NCI-H2029 (cell line): Measurements from ENCODE around the gene NUB1.
"Not testable (repeated sequence)": the region's sequence is repeated elsewhere in the genome, so short reads cannot be mapped to it uniquely, and the experiment has no call there.

Experiments
- DNase-seq: peaks from one replicate; lab custom pipeline; 2025; lab: John Stamatoyannopoulos, UW

The NUB1 gene, protein sequence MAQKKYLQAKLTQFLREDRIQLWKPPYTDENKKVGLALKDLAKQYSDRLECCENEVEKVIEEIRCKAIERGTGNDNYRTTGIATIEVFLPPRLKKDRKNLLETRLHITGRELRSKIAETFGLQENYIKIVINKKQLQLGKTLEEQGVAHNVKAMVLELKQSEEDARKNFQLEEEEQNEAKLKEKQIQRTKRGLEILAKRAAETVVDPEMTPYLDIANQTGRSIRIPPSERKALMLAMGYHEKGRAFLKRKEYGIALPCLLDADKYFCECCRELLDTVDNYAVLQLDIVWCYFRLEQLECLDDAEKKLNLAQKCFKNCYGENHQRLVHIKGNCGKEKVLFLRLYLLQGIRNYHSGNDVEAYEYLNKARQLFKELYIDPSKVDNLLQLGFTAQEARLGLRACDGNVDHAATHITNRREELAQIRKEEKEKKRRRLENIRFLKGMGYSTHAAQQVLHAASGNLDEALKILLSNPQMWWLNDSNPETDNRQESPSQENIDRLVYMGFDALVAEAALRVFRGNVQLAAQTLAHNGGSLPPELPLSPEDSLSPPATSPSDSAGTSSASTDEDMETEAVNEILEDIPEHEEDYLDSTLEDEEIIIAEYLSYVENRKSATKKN

GRCh38 chr7:151341357-151342101, at the start of gene NUB1:
Gene NUB1, plus strand, starts transcription at chr7:151341812. Its CDS starts 3,538 bp downstream, at chr7:151345350.
- peak; percentile 78 for DNase-seq

GRCh38 chr7:151292850-151293249, 48.8 kb upstream of the NUB1 start:
- no peak for DNase-seq

DNA sequence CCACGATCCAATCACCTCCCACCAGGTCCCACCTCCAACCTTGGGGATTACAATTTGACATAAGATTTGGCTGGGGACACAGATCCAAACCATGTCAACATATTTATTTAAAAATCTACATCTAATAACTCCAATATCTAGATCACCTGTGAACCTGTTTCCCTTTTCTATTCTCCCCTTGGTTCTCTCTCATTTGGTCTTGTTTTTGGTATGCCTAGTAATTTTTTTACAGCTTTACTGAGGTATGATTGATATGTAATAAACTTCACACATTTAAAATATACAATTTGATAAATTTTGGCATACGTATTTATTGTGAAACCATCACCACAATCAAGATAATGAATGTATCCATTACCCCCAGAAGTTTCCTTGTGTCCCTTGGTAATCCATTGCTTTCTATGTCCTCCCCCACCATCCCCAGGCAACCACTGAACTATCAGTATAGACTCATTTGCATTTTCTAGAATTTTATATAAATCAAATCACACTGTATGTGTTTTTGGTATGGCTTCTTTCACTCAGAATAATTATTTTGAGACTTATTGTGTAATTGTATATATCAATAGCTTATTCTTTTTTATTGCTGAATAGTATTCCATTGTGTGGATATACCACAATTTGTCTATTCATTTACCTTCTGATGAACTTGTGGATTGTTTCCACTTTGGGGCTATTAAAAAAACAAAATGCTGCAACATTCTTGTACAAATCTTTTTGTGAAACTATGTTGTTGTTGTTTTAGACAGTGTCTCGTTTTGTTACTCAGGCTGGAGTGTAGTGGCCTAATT, 45.2 kb upstream of the NUB1 start:
- DNase-seq, result no peak

DNA sequence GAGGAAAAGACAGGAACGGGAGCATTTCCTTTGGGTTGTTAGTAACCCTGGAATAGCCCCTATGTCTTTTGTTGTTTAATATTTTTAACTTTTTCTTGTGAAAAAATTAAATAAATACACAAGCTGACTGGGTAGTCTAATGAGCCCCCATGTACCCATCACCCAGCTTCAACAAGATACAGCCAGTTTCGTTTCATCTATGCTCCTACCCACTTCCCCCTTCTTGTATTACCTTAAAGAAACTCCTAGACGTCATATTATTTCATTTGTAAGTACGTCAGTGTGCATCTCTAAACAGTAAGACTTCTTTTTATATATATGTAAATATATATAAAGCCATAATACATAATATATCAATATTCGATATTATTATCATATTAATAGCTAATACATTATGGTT, 42.8 kb upstream of the NUB1 start:
- DNase-seq, result no peak

- DNase-seq, result no peak
Observed at GRCh38 chr7:151299530-151299929, 42.1 kb upstream of the NUB1 start.

DNA sequence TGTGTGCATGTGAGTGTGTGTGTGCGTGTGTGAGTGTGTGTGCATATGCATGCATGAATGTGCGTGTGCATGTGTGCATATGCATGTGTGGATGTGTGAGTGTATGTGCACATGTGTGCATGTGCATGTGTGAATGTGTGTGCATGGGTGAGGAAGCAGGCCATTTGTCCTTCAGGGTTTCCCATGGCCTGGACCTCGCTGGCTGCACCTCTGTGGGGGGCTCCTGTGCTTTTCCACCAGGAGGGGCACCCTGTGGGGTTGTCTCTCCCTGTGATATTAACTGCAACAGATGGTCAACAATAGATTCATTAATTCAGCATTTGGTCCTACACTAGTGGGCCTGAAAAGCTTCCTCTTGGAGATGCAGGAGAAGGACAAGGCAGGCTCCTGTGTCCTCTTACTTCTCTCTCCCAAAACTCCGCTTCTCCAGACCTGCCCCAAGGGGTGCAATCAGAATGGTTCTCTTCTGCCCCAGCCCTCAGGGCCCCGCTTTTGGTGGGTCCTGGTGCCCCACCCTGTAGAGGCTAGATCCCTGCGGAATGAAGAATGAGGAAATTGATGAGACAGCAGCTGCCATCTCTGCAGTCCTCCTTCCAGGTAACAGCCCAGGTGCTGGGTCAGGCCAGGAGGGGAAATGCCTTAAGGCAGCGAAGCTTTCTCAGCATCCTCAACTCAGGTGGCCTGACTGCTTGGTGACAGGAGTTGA, 41.5 kb upstream of the NUB1 start:
- no peak for DNase-seq

DNA sequence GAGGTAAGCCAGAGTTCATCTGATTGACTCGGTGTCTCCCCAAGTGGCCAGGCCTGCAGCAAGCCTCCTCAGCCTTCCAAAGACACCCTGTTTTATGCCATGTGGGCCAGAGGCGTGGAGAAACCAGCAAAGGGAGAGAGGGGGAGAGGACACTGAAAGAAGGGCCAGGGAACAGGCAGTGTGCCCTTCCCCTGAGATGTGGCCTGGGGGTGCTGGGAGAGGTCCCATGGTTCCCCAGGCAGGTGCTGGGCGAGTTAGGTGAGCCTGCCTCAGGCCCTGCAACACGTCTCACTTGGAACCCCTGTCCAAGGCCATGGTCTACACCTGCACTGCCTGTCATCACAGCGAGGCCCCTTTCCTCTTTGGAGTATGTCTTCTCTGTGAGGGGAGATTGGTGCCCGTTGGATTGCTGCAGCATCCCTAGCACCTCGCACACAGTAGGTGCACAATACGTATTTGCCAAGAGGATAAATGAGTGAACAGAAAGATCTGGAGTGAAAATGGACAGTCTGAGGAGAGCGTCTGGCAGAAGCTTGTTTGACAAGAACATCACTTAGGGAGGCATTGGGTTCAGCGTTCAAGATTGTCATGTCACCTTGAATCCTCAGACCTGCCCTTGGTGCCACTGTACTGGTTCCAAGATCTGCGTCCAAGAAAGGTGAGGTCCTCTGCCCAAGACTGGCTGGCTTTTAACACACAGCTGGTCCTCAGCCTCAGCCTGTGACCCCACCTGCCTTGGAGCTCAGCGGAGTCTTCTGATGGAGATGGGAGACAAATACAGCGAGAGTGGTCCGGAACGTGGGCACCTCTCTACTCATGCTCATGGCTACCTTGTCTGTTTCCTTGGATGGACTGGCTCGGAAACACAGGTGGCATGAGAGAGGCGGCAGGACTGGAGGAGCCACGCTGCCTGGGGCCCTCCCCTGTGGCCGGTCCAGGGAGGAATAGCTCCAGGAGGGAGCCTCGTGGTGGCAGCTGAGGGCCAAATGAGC, 39.8 kb upstream of the NUB1 start:
- no peak for DNase-seq

GRCh38 chr7:151304251-151304650, 37.4 kb upstream of the NUB1 start:
- DNase-seq, result not testable (repeated sequence)

DNA sequence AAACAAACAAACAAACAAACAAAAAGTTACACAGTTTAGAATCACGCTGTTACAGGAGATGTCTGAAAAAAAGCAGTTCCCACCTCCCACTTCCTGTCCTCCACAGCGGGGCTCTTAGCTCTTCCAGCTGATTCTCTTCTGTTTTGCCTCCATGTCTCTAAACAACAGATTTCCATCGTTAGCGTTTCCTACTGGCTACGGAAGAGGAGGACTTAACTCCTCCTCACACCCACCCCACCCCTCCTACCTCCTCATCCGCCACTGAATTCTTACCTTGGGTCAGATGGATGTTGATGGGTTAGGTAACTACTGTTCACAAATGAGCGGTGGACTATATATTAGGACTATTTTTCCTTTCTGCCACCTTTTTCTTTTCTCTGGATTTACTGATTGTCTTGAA, 36.8 kb upstream of the NUB1 start:
- DNase-seq, result no peak

- no peak for DNase-seq
Observed at GRCh38 chr7:151306374-151306773, 35.2 kb upstream of the NUB1 start.

DNA sequence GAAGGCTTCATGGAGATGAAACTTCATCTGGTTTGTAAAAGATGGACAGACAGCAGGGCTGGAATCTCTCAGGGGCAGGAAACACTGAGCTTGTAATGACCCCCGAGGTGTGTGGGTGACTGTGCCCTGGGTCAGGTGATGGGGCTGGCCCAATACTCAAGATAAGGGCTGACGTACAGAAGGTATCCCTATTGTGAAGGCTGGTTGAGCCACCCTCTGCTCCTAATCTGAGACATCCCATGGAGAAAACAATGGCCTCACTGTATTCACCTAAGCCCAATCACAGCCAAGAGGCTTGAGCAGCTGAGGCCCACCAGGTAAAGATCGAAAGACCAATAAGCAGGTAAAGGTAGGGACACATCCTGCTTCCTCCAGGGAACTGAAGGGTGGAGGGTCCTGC, 34.8 kb upstream of the NUB1 start:
- DNase-seq, result no peak

- no peak for DNase-seq
Observed at GRCh38 chr7:151307536-151307935, 34.1 kb upstream of the NUB1 start.

- no peak for DNase-seq
Observed at GRCh38 chr7:151308256-151308655, 33.4 kb upstream of the NUB1 start.

- no peak for DNase-seq
Observed at GRCh38 chr7:151308791-151309190, 32.8 kb upstream of the NUB1 start.

GRCh38 chr7:151309311-151309710, 32.3 kb upstream of the NUB1 start:
- no peak for DNase-seq

DNA sequence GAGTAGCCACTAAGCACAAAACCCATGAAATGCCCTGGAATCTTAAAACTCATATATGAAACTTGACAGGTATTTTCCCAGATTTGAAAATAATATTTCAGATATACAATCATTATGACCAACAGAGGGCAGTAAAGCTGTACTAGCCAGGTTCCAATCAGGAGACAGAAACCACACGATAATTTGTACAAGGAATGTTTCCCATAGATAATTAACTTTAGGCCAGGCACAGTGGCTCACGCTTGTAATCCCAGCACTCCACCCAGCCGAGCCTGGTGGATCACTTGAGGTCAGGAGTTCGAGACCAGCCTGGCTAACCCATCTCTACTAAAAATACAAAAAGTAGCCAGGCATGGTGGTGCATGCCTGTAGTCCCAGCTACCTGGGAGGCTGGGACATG, 31.0 kb upstream of the NUB1 start:
- no peak for DNase-seq

- no peak for DNase-seq
Observed at GRCh38 chr7:151311294-151311864, 30.2 kb upstream of the NUB1 start.

DNA sequence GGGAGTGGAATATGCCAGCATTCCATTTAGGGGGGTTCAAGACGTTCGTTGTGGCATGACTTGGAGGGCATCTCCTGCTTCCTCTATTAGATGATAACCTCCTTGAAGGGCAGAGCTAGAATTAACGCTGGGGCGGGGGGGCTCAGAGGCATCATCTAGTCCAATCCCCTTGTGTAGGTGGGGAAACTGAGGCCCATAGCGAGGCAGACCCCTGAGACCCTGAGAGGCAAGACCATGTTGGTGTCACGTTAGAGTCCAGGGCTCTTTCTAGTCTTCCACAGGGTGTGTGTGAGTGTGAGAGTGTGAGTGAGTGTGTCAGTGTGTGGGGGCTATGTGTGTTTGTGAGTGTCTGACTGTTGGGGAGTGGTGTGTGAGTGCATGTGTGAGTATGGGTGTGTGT, 29.3 kb upstream of the NUB1 start:
- DNase-seq, result no peak

- DNase-seq, result no peak
Observed at GRCh38 chr7:151312831-151313809, 28.5 kb upstream of the NUB1 start.
